ENCODE results near the gene PIEZO2. TPM values are rescaled to one million over a fixed set of nuclear protein-coding genes. Genes with fewer than 3 reads are reported as not detected.
A peak's percentile ranks its signal among the peaks of the same experiment; 100 is the strongest.

The PIEZO2 gene
- total and polyA plus RNA-seq, 8 donors = 0.38 to 11.1 (median 3.0) TPM

DNA sequence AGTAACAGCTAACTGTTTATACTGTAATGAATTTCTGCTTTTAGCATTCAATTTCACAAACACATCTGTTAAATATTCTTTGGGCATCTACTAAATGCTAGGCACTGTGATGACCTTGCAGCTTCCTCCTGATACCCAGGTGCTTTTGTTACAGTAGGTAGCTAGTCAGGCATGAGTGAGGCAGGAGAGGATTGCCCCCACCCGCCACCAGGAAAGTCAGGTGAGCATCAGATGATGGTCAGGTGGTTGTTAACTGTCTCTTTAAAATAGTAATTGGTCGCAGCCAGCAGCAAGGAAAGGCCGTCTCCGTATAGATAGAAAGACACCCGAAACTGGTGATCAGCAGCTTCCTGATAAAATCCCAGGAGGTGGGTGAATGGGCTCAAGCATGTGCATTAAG lies 255.6 kb downstream of the PIEZO2 start:
- no peak overlapping the region for H3K27ac ChIP-seq
- H3K9me3 ChIP-seq = no peaks in the 10 kb centered on the region
- WGBS, 2 donors = 62 to 72% methylated on average over 5 of the region's 5 CpGs
- H3K27me3 ChIP-seq = no peaks in the 10 kb centered on the region
- intact Hi-C loops (cut with DNase I) = no loop called here
- no peak for DNase-seq
- H3K36me3 ChIP-seq = no peaks in the 10 kb centered on the region
- H3K4me3 ChIP-seq = no peak overlapping the region
- FAIRE-seq = no peak
- H3K4me1 ChIP-seq = no peaks in the 10 kb centered on the region
- ATAC-seq = no peak
- TF ChIP-seq, protein P1, sequence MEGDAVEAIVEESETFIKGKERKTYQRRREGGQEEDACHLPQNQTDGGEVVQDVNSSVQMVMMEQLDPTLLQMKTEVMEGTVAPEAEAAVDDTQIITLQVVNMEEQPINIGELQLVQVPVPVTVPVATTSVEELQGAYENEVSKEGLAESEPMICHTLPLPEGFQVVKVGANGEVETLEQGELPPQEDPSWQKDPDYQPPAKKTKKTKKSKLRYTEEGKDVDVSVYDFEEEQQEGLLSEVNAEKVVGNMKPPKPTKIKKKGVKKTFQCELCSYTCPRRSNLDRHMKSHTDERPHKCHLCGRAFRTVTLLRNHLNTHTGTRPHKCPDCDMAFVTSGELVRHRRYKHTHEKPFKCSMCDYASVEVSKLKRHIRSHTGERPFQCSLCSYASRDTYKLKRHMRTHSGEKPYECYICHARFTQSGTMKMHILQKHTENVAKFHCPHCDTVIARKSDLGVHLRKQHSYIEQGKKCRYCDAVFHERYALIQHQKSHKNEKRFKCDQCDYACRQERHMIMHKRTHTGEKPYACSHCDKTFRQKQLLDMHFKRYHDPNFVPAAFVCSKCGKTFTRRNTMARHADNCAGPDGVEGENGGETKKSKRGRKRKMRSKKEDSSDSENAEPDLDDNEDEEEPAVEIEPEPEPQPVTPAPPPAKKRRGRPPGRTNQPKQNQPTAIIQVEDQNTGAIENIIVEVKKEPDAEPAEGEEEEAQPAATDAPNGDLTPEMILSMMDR (IDR thresholded peaks at IDR 0.05) = no peak

DNA sequence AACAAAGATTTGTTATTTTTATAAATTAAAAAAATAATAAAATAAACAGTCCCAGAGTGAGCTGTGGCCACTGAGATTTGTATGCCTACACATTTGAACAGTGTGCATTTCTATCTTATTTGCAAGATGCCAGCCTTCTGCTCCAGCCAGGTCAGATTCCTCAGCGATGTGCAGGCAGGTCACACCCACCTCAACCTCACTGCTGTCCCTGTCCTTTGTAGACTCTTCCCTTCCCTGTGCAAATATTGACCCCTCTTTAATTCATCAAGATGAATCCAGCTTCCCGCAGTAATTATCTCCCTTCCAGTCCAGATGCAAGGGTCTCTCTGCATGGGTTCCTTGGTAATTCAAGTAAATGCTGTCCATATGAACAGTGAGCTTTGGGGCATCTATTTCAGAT lies 256.2 kb downstream of the PIEZO2 start:
- Histone ChIP-seq H3K4me1 (no peaks in the 10 kb centered on the region), H3K27me3 (no peaks in the 10 kb centered on the region), H3K4me3 (no peak overlapping the region), H3K36me3 (no peaks in the 10 kb centered on the region), H3K9me3 (no peaks in the 10 kb centered on the region), H3K27ac (no peak overlapping the region)
- ATAC-seq (no peak), FAIRE-seq (no peak), DNase-seq (no peak)
- WGBS, 2 donors = 25 to 26% methylated on average over 2 of the region's 2 CpGs
- intact Hi-C loops (cut with DNase I) = no loop called here
- TF ChIP-seq, protein P1 (IDR thresholded peaks at IDR 0.05) = no peak

DNA sequence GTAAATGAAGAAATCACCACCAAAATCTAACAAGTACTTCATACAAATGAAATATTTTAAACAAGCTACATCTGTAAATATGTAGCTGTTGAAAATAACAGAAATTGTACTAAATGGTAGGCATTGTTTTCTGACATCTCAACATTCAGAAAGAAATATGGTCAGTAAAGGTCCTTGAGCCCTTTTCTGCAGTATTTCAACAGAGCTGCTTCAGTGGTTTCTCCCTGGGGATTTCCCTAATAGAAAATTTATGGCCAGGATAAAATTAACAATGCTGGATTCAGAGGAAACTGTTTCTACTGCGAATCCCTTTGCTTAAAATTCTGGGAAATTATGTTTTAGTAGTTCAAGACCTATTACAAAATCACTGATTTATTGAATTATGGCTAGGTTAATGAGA lies 256.6 kb downstream of the PIEZO2 start:
- intact Hi-C loops (cut with DNase I) = no loop called here
- 32 to 39% methylated on average over 1 of the region's 1 CpG for WGBS, 2 donors
- H3K27me3 ChIP-seq = no peaks in the 10 kb centered on the region

DNA sequence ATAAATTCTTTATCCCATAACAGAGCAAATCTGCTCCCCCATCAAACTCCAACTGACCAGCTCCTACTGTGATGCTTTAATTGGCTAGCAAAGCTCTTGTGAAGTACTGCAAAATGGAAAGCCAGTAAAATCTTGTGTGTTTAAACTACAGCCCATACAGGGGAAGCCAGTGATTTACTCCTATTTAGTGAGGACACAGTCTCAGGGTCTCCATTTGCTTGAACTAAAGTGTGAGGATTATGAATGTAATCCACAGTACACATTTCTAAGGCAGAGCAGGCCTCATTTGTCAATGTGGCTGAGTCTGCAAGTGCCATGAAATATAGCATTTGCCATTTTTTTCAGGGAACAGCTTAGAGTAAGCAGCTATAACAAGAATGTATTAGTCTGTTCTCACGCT lies 259.3 kb downstream of the PIEZO2 start:
- Histone ChIP-seq H3K27me3 (no peaks in the 10 kb centered on the region), H3K4me3 (no peak overlapping the region), H3K36me3 (no peaks in the 10 kb centered on the region), H3K4me1 (no peaks in the 10 kb centered on the region), H3K27ac (no peak overlapping the region), H3K9me3 (no peaks in the 10 kb centered on the region)
- FAIRE-seq (no peak), ATAC-seq (no peak), DNase-seq (no peak)
- TF ChIP-seq, protein P1 (IDR thresholded peaks at IDR 0.05) = no peak
- 80 to 85% methylated on average over 1 of the region's 1 CpG for WGBS, 2 donors
- intact Hi-C loops (cut with DNase I) = no loop called here

More for the DNA sequence above, 256.6 kb downstream of the PIEZO2 start:
- H3K4me1 ChIP-seq = no peaks in the 10 kb centered on the region
- H3K27ac ChIP-seq = no peak overlapping the region
- H3K4me3 ChIP-seq = no peak overlapping the region
- FAIRE-seq (no peak), DNase-seq (no peak), ATAC-seq (no peak)
- no peaks in the 10 kb centered on the region for H3K9me3 ChIP-seq
- TF ChIP-seq, protein P1 (IDR thresholded peaks at IDR 0.05) = no peak
- no peaks in the 10 kb centered on the region for H3K36me3 ChIP-seq

DNA sequence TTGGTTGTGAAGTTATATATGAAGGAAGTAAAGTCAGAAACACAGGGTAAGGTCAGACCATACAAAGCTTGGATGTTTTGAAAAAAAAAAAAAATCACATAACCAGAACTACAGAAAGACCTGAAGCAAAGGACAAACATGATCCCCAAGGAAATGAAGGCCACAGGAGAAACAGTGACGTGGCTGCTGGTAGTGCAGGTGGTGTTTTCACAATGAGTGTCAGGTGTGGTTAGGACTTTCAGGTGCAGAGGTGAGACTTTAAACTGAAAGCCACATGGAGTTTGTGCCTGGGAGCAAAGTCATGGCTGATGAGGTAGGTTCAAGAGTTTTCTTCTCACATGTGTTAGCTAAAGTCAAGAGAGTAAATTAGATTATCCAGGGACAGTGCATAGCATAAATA lies 270.7 kb downstream of the PIEZO2 start:
- intact Hi-C loops (cut with DNase I) = no loop called here
- H3K36me3 ChIP-seq = no peaks in the 10 kb centered on the region

More for the DNA sequence above, 270.7 kb downstream of the PIEZO2 start:
- Histone ChIP-seq H3K27ac (peak overlapping the region in 2 of 4 donors; percentile 26 to 42), H3K4me3 (no peak overlapping the region), H3K9me3 (no peaks in the 10 kb centered on the region), H3K4me1 (peaks cover 0 to 2% (median 0%) of the 10 kb centered on the region in 3 donors), H3K27me3 (no peaks in the 10 kb centered on the region)
- WGBS, 2 donors = 23 to 37% methylated on average over 1 of the region's 1 CpG
- FAIRE-seq (no peak), ATAC-seq (peak; percentile 87 to 97 (median 92)), DNase-seq (peak in 4 of 6 donors; percentile 30 to 71 (median 63))
- TF ChIP-seq, protein P1 (IDR thresholded peaks at IDR 0.05) = no peak
